Activated CD8-positive, alpha-beta memory T cell treated with anti-CD3 and anti-CD28 coated beads for 4 hours (primary cell): ENCODE measurements around the gene KRT27.
"Not testable (repeated sequence)": the region's sequence is repeated elsewhere in the genome, so short reads cannot be mapped to it uniquely, and the experiment has no call there.

Experiments used
- DNase-seq, 2 donors: peaks; one replicate each; pipeline ENCODE4 v3.0.0-alpha.2; 2020; ENCODE audit warnings: low read depth in 2 of 2

The KRT27 gene

DNA sequence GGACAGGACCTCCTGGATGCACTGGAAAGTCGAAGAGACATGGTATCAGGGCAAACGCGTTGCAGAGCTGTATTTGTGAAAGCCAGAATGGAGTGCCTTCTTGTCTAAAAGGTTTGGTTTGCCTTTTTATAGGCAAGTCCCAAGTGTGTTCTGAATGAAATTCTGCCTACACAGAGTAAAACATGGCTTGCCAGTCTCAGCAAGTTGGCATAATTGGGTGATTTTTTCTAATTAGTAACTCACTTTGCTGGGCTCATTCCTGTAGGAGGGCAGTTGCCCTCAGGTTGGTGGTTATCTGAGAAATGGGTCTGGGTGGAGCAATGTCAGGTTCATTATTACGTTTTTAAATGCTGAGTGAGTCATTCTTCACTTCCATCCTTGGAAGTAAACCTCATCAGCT lies 27.1 kb downstream of the KRT27 start, which contains the start of gene KRT25:
Gene KRT25, minus strand, starts transcription at position 101 of the 400 bp plus-strand sequence. Its CDS starts 60 bp downstream, at position 41.
- DNase-seq, result no peak

DNA sequence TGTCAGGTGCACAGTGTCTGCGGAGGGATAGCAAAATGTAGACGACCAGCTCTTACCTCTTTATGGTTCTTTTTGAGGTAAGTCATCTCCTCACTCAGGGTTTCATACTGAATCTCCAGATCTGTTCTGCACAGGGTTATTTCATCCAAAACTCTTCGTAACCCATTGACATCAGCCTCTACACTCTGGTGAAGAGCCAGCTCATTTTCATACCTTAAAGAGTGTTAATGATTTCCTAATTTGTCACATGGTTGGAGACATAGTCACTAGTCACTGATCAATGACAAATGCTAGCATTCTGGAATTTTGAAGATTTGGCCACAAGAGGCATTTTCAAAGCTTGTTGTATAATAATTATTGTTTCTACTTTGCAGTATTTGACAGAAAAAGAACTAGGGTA lies 28.5 kb downstream of the KRT27 start:
- no peak for DNase-seq

GRCh38 chr17:40751065-40751464 lies 31.3 kb downstream of the KRT27 start:
- no peak for DNase-seq

DNA sequence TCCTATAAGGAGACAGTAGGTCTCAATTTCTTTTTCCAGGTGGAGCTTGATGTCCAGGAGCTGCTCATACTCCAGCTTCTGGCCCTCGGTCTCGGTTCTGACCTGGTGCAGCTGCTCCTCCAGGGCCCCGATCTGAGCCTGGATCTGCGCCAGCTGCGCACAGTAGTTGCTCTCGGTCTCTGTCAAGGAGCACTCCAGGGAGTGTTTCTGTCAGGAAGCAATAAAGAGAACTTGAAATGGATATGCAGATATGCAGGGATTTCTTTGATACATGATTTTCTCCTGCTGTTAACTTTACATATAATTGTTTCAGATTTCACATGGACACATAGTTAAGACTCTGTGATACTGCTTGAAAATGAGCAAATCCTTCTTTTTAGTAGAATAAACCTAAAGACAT lies 32.0 kb downstream of the KRT27 start:
- no peak for DNase-seq

- DNase-seq, result not testable (repeated sequence)
Measured at GRCh38 chr17:40748666-40749065, 33.7 kb downstream of the KRT27 start.

- DNase-seq, result no peak
Measured at GRCh38 chr17:40738553-40738952, 43.8 kb downstream of the KRT27 start.

- no peak for DNase-seq
Measured at GRCh38 chr17:40735016-40735415, 47.3 kb downstream of the KRT27 start.

DNA sequence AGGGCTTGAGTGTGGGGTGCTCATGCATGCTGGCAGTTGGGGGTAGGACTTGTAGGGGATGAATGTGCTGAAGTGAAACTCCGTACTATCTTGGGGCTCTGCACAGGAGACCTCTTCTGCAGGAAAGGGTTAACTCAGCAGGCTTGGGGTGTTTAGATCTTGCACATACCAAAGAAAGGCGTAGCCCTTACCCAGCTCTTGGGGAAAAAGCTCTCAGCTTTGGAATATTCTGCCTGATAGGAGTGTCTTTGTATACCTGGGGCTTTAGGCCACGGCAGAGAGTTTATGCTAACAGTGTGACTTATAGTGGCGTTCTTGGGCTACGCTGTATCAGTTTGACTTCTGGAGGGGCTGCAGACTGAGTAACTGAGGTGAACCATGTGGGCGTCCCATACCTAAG lies 48.3 kb downstream of the KRT27 start:
- DNase-seq, result no peak

GRCh38 chr17:40730970-40731369 lies 51.4 kb downstream of the KRT27 start:
- no peak for DNase-seq

- no peak for DNase-seq
Measured at GRCh38 chr17:40727447-40728231, 54.7 kb downstream of the KRT27 start.

DNA sequence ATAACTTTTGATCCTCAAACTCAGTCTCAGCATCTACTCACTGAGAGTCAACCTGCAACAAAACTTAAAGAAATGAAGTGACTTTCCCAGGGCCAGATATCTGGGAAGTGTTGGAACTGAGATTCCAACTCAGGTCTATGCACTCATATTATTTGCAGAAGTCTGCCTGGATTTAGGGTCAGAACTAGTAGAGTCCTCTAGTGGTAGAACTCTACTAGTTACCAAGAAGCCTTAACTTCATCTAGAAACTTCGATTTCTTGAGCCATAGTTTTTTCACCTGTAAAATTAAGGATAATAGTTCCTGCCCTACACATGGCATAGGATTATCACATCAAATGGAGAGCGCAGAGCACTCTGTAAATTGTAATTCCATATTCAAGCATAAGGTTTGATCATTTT lies 55.4 kb downstream of the KRT27 start:
- DNase-seq, result no peak
